CD14-positive monocyte (primary cell): Measurements from ENCODE around the gene SAMD11. TPM values are rescaled to one million over a fixed set of nuclear protein-coding genes. Genes with fewer than 3 reads are reported as not detected.

Experiments used
- DNase-seq, 3 donors: peaks; one replicate each; pipeline ENCODE4 v3.0.0-alpha.2; 2011 to 2022
- H2AFZ ChIP-seq: 2 replicates; pipeline ENCODE4 v1.6.0; 2012; ENCODE audit warnings: mild to moderate bottlenecking, low read depth, low read length, inconsistent platforms; ENCODE audit not compliant: insufficient read depth, poor library complexity, severe bottlenecking
- H3K27ac ChIP-seq, 2 donors: 1 replicate in 1 of 2; 2 replicates in 1 of 2; pipeline ENCODE4 v1.5.1; 2012 to 2013; ENCODE audit warnings: low read length in 2 of 2, control low read depth in 1 of 2, inconsistent platforms in 1 of 2, low read depth in 1 of 2, mild to moderate bottlenecking in 1 of 2
- H3K27me3 ChIP-seq, 2 donors: one replicate each; pipeline versions ENCODE4 v1.6.0 to v1.6.1; 2011 to 2013; ENCODE audit warnings: low read length in 2 of 2; ENCODE audit not compliant: control insufficient read depth in 2 of 2, insufficient read depth in 2 of 2
- H3K36me3 ChIP-seq, 2 donors: replicated peaks in 1 of 2; 1 replicate in 1 of 2; 2 replicates in 1 of 2; pipeline versions ENCODE4 v1.5.1 to v1.6.1; 2012 to 2013; ENCODE audit warnings: low read length in 2 of 2, control low read depth in 1 of 2, inconsistent platforms in 1 of 2, mild to moderate bottlenecking in 1 of 2; ENCODE audit not compliant: insufficient read depth in 2 of 2, control insufficient read depth in 1 of 2
- H3K4me1 ChIP-seq, 2 donors: 1 replicate in 1 of 2; 2 replicates in 1 of 2; pipeline versions ENCODE4 v1.5.1 to v1.6.1; 2012 to 2013; ENCODE audit warnings: low read length in 2 of 2, control low read depth in 1 of 2, inconsistent platforms in 1 of 2, mild to moderate bottlenecking in 1 of 2, moderate library complexity in 1 of 2; ENCODE audit not compliant: insufficient read depth in 2 of 2, control insufficient read depth in 1 of 2
- H3K4me2 ChIP-seq: replicated peaks from 2 replicates; pipeline ENCODE3; 2012; ENCODE audit warnings: low read length, moderate library complexity, mild to moderate bottlenecking; ENCODE audit not compliant: poor library complexity, severe bottlenecking; ENCODE audit errors: extremely low read depth
- H3K4me3 ChIP-seq, 3 experiments: fragments of 200-600 bp in 1 of 3; sonication (generic) in 1 of 3; replicated peaks in 1 of 3; 1 replicate in 2 of 3; 2 replicates in 1 of 3; pipeline ENCODE4 v1.5.1; 2011 to 2013; ENCODE audit warnings: low read length in 3 of 3, mild to moderate bottlenecking in 3 of 3, control low read depth in 2 of 3, low read depth in 2 of 3, inconsistent platforms in 1 of 3, moderate library complexity in 1 of 3
- H3K79me2 ChIP-seq: 2 replicates; pipeline ENCODE4 v1.6.0; 2012; ENCODE audit warnings: mild to moderate bottlenecking, control low read depth, inconsistent platforms, low read length, moderate library complexity; ENCODE audit not compliant: insufficient read depth
- H3K9ac ChIP-seq: 2 replicates; pipeline ENCODE4 v1.6.0; 2017; ENCODE audit warnings: low read length, mild to moderate bottlenecking; ENCODE audit not compliant: insufficient read depth, poor library complexity, severe bottlenecking
- H3K9me3 ChIP-seq, 2 donors: replicated peaks in 1 of 2; 1 replicate in 1 of 2; 2 replicates in 1 of 2; pipeline versions ENCODE4 v1.5.1 to v1.6.1; 2012 to 2013; ENCODE audit warnings: low read length in 2 of 2, control low read depth in 1 of 2; ENCODE audit not compliant: control insufficient read depth in 1 of 2, insufficient read depth in 1 of 2
- H4K20me1 ChIP-seq: 2 replicates; pipeline ENCODE4 v1.6.0; 2012; ENCODE audit warnings: mild to moderate bottlenecking, low read length, control low read depth, moderate library complexity; ENCODE audit not compliant: insufficient read depth
- H3K27ac Mint-ChIP-seq, 7 donors: one replicate each; pipeline ENCODE4 v1.8.0; 2020; ENCODE audit warnings: mild to moderate bottlenecking in 7 of 7, mixed read lengths in 7 of 7, moderate library complexity in 6 of 7, inconsistent platforms in 2 of 7
- H3K27me3 Mint-ChIP-seq, 3 donors: one replicate each; pipeline ENCODE4 v1.8.0; 2021 to 2022; ENCODE audit warnings: low read depth in 3 of 3, mild to moderate bottlenecking in 3 of 3, mixed read lengths in 3 of 3, moderate library complexity in 3 of 3, inconsistent platforms in 1 of 3
- H3K36me3 Mint-ChIP-seq, 2 donors: one replicate each; pipeline ENCODE4 v1.8.0; 2020; ENCODE audit warnings: mixed read lengths in 2 of 2, inconsistent platforms in 1 of 2, mild to moderate bottlenecking in 1 of 2
- H3K4me1 Mint-ChIP-seq: one replicate; pipeline ENCODE4 v1.8.0; 2020; ENCODE audit warnings: mild to moderate bottlenecking, mixed read lengths
- H3K4me3 Mint-ChIP-seq, 2 donors: one replicate each; pipeline ENCODE4 v1.8.0; 2020; ENCODE audit warnings: mild to moderate bottlenecking in 2 of 2, mixed read lengths in 2 of 2, moderate library complexity in 1 of 2
- H3K9me3 Mint-ChIP-seq, 7 donors: one replicate each; pipeline ENCODE4 v1.8.0; 2020 to 2022; ENCODE audit warnings: mixed read lengths in 7 of 7, mild to moderate bottlenecking in 6 of 7, moderate library complexity in 6 of 7, inconsistent platforms in 2 of 7
- WGBS: methylation state at CpG from one replicate; pipeline ENCODE4 v1.1.5; 2013; ENCODE audit warnings: missing lambda C conversion rate; ENCODE audit not compliant: insufficient coverage; 5-methylcytosine and 5-hydroxymethylcytosine counted together
- intact Hi-C, 2 donors: fragments of 100-400 bp; cut with micrococcal nuclease; formaldehyde crosslinking; loops; one replicate each; pipeline versions ENCODE4 v1.15.0 to v1.15.1; 2023
- polyA plus RNA-seq, 3 donors: library from polyadenylated mRNA; depleted of rRNA in 1 of 3; unstranded in 2 of 3; stranded (reverse) in 1 of 3; fragments of 300-500 nt in 2 of 3; fragments of >200 nt in 1 of 3; fragmentation: Illumina TruSeq in 2 of 3; gene quantifications; 1 replicate in 2 of 3; 2 replicates in 1 of 3; pipeline ENCODE4 v1.2.3, GENCODE V29; 2012 to 2021
- TF ChIP-seq, protein P1 (sequence below): fragments of 200-600 bp; IDR thresholded peaks from one replicate; pipeline ENCODE4 v1.8.0; 2022; ENCODE audit warnings: antibody characterized with exemption, mild to moderate bottlenecking

SAMD11 gene
- polyA plus RNA-seq, 3 donors: not detected

DNA sequence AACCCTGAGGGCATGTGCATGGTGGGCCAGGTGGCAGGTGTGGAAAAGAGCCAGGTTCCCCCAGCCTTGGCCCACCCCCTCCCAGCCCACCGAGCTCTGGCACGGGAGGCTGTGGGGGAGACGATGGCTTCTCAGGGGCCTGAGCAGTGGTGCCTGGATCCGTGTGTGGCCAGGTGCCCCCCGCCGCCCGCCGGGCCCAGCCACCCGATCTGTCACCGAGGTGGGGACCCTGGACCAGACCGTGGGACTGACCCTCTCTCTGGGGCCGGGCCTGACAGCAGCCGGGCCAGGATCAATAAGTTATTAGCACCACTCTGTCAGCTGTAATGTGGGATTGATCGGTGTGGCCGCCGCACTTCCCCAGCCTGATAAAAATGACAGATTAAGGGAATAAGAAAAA is 13.8 kb downstream of the SAMD11 start:
- H3K4me2 ChIP-seq: no peak overlapping the region
- H3K4me3 ChIP-seq: no peak overlapping the region
- intact Hi-C loops: no loop called here
- no peak for DNase-seq
- no peak overlapping the region for H3K9ac ChIP-seq
- peaks cover 4 to 26% of the 10 kb centered on the region in 2 donors for H3K4me1 ChIP-seq
- Mint-ChIP-seq H3K4me1 (peaks cover 7% of the 10 kb centered on the region), H3K9me3 (peaks cover 0 to 19% (median 3%) of the 10 kb centered on the region in 7 donors), H3K27ac (no peak overlapping the region), H3K36me3 (no peaks in the 10 kb centered on the region), H3K4me3 (no peak overlapping the region), H3K27me3 (peaks cover 43 to 84% (median 68%) of the 10 kb centered on the region in 3 donors)
- no peak overlapping the region for H2AFZ ChIP-seq
- no peaks in the 10 kb centered on the region for H3K36me3 ChIP-seq
- no peaks in the 10 kb centered on the region for H4K20me1 ChIP-seq
- no peak overlapping the region for H3K27ac ChIP-seq
- H3K27me3 ChIP-seq: peaks cover 27 to 68% of the 10 kb centered on the region in 2 donors
- TF ChIP-seq, protein P1, sequence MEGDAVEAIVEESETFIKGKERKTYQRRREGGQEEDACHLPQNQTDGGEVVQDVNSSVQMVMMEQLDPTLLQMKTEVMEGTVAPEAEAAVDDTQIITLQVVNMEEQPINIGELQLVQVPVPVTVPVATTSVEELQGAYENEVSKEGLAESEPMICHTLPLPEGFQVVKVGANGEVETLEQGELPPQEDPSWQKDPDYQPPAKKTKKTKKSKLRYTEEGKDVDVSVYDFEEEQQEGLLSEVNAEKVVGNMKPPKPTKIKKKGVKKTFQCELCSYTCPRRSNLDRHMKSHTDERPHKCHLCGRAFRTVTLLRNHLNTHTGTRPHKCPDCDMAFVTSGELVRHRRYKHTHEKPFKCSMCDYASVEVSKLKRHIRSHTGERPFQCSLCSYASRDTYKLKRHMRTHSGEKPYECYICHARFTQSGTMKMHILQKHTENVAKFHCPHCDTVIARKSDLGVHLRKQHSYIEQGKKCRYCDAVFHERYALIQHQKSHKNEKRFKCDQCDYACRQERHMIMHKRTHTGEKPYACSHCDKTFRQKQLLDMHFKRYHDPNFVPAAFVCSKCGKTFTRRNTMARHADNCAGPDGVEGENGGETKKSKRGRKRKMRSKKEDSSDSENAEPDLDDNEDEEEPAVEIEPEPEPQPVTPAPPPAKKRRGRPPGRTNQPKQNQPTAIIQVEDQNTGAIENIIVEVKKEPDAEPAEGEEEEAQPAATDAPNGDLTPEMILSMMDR: no peak
- no peaks in the 10 kb centered on the region for H3K79me2 ChIP-seq
- peaks cover 0 to 9% of the 10 kb centered on the region in 2 donors for H3K9me3 ChIP-seq
- 99% methylated on average over 9 of the region's 16 CpGs for WGBS

DNA sequence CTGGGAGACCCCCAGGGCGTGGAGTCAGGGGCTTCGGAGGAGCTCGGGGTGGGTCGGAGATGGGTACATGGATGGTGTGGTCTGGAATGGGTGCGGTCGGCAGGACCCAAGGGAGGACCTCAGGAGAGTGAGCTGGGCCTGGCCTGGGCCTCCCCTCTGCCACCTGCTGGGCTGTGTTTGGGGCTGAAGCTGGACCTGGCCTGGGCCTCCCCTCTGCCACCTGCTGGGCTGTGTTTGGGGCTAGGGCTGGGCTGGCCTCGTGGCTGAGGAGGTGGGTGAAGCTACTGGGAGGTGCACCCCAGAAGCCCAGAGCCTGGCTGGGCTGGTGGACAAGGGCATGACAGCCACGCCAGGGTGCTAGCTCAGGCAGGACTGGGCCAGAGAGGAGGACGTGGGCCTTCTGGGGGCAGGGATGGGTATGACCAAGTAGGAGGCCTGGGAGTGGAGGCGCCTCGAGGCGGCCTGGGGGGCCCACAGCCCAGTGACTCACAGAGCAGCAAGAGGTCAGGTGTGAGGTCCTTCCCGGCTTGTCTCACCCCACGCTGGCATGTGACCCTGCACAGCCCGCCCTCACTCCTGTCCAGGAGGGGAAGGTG is 14.5 kb downstream of the SAMD11 start:
- H3K4me3 Mint-ChIP-seq: peak overlapping the region in 1 of 2 donors; percentile 51
- H3K4me3 ChIP-seq: no peak overlapping the region
- peak in 1 of 3 donors; percentile 26 for DNase-seq
- peaks cover 0 to 9% of the 10 kb centered on the region in 2 donors for H3K9me3 ChIP-seq
- no peaks in the 10 kb centered on the region for H3K36me3 Mint-ChIP-seq
- no peaks in the 10 kb centered on the region for H4K20me1 ChIP-seq
- no peak overlapping the region for H2AFZ ChIP-seq
- peaks cover 32 to 71% of the 10 kb centered on the region in 2 donors for H3K27me3 ChIP-seq
- H3K9me3 Mint-ChIP-seq: peaks cover 0 to 21% (median 3%) of the 10 kb centered on the region in 7 donors
- peaks cover 47 to 84% (median 69%) of the 10 kb centered on the region in 3 donors for H3K27me3 Mint-ChIP-seq
- no peaks in the 10 kb centered on the region for H3K79me2 ChIP-seq
- H3K36me3 ChIP-seq: no peaks in the 10 kb centered on the region
- peaks cover 4 to 30% of the 10 kb centered on the region in 2 donors for H3K4me1 ChIP-seq
- no peak overlapping the region for H3K27ac ChIP-seq
- TF ChIP-seq, protein P1: peak; percentile 23
- intact Hi-C loops: no loop called here
- 74% methylated on average over 6 of the region's 15 CpGs for WGBS
- H3K4me2 ChIP-seq: no peak overlapping the region
- peaks cover 7% of the 10 kb centered on the region for H3K4me1 Mint-ChIP-seq
- no peak overlapping the region for H3K27ac Mint-ChIP-seq
- H3K9ac ChIP-seq: no peak overlapping the region
